UCSD-AML1 (cell line): ENCODE results near the gene ASCC1.

Source experiments
- DNase-seq: peaks from one replicate; lab custom pipeline; 2025; ENCODE audit not compliant: unreplicated experiment; lab: John Stamatoyannopoulos, UW

ASCC1 gene

GRCh38 chr10:72086466-72087391 is 129.3 kb downstream of the ASCC1 start:
- DNase-seq: no peak

- DNase-seq: no peak
Measured at GRCh38 chr10:72085864-72086465, 130.1 kb downstream of the ASCC1 start.

- no peak for DNase-seq
Measured at GRCh38 chr10:72085166-72085565, 130.9 kb downstream of the ASCC1 start.

- no peak for DNase-seq
Measured at GRCh38 chr10:72083790-72084459, 132.2 kb downstream of the ASCC1 start.

GRCh38 chr10:72082856-72083789 is 133.0 kb downstream of the ASCC1 start:
- DNase-seq: no peak

GRCh38 chr10:72081772-72082590 is 134.1 kb downstream of the ASCC1 start:
- DNase-seq: no peak

- DNase-seq: no peak
Measured at GRCh38 chr10:72081210-72081609, 134.9 kb downstream of the ASCC1 start.

GRCh38 chr10:72080042-72080975 is 135.8 kb downstream of the ASCC1 start:
- DNase-seq: no peak

- no peak for DNase-seq
Measured at GRCh38 chr10:72079356-72079755, 136.7 kb downstream of the ASCC1 start.

GRCh38 chr10:72077275-72077990 is 138.6 kb downstream of the ASCC1 start:
- no peak for DNase-seq

GRCh38 chr10:72076756-72077155 is 139.3 kb downstream of the ASCC1 start:
- no peak for DNase-seq

- DNase-seq: no peak
Measured at GRCh38 chr10:72075376-72076115, 140.5 kb downstream of the ASCC1 start.

GRCh38 chr10:72074574-72075375 is 141.3 kb downstream of the ASCC1 start:
- DNase-seq: no peak

- no peak for DNase-seq
Measured at GRCh38 chr10:72073708-72074573, 142.1 kb downstream of the ASCC1 start.

GRCh38 chr10:72072639-72073038 is 143.4 kb downstream of the ASCC1 start:
- DNase-seq: no peak

- no peak for DNase-seq
Measured at GRCh38 chr10:72072046-72072445, 144.0 kb downstream of the ASCC1 start.
